C4-2B (cell line): ENCODE measurements around the gene IFNA13.

Experiments used
- H3K27ac ChIP-seq: fragments of 450-650 bp; 2 replicates; pipeline ENCODE4 v1.5.1; 2017
- CTCF ChIP-seq: fragments of 450-650 bp; conservative IDR thresholded peaks from 2 replicates; pipeline ENCODE4 v1.5.1; 2017; ENCODE audit warnings: mild to moderate bottlenecking
- ZFX ChIP-seq: fragments of 450-650 bp; IDR thresholded peaks from 2 replicates; pipeline ENCODE4 v1.6.1; 2017

IFNA13 gene

GRCh38 chr9:21367957-21368356 lies at the start of gene IFNA13:
TSS of gene IFNA13 (minus strand) at chr9:21368057. CDS start at chr9:21368010, 47 bp downstream.
- TF ChIP-seq CTCF, result no peak
- H3K27ac ChIP-seq, result no peak within 1 kb of the TSS

GRCh38 chr9:21415493-21416267 lies 47.8 kb upstream of the IFNA13 start:
- no peak overlapping the region; the same call in 1 of the 2 replicates for H3K27ac ChIP-seq
- no peak for TF ChIP-seq ZFX
- TF ChIP-seq CTCF, result no peak

- no peak for TF ChIP-seq CTCF
- no peak for TF ChIP-seq ZFX
- no peak overlapping the region for H3K27ac ChIP-seq
Observed at GRCh38 chr9:21414220-21414940, 46.5 kb upstream of the IFNA13 start.

- TF ChIP-seq ZFX (no peak), CTCF (peak; percentile 25)
Observed at GRCh38 chr9:21413624-21414023, 45.8 kb upstream of the IFNA13 start.

GRCh38 chr9:21413151-21413550 lies 45.3 kb upstream of the IFNA13 start:
- no peak overlapping the region for H3K27ac ChIP-seq
- TF ChIP-seq CTCF, result no peak
- no peak for TF ChIP-seq ZFX

More at GRCh38 chr9:21413624-21414023, 45.8 kb upstream of the IFNA13 start:
- H3K27ac ChIP-seq, result no peak overlapping the region

- TF ChIP-seq CTCF (no peak), ZFX (no peak)
- no peak overlapping the region for H3K27ac ChIP-seq
Observed at GRCh38 chr9:21412107-21412506, 44.2 kb upstream of the IFNA13 start.

- TF ChIP-seq CTCF, result no peak
- no peak for TF ChIP-seq ZFX
- H3K27ac ChIP-seq, result no peak within 1 kb of the TSS
Observed at GRCh38 chr9:21408817-21409216, 41.0 kb upstream of the IFNA13 start, which contains the start of gene IFNA8. TSS of gene IFNA8 (plus strand) at chr9:21409117. CDS start at chr9:21409177, 60 bp downstream.
